SK-N-MC (cell line): ENCODE data around the gene PHC2.

ENCODE experiments used
- EZH2 ChIP-seq: fragments of 200-600 bp; sonication (generic); IDR thresholded peaks from one replicate; pipeline ENCODE4 v1.6.1; 2017; ENCODE audit warnings: antibody characterized with exemption
- POLR2AphosphoS5 ChIP-seq: IDR thresholded peaks from 2 replicates; pipeline ENCODE4 v1.6.1; 2012; ENCODE audit warnings: mild to moderate bottlenecking, low read depth, low read length, borderline replicate concordance

DNA sequence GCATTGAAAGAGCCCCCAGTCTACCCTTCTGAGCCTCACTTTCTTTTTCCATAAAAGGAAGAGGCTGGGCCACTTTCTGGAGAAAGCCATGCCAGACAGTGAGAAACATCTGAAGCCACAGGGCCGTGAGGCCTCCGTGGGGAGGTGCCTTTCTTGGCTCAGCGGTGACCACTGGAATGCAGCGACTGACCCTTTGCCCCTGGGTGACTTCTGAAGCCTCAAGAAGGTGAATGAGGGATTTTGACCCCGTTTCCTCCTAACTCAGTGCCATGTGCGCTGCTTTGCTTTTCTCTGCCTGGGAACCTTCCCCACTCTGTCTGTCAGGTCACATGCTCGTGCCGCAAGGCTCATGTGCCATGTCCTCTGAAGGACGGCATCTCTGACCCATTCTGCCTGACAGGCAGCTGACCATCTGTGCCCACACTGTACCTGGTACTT is 65.3 kb downstream of the PHC2 start:
- TF ChIP-seq EZH2 (no peak), POLR2AphosphoS5 (no peak)
